ENCODE results near the gene RIC3.

RIC3 gene

GRCh38 chr11:8060801-8061554 is 107.8 kb downstream of the RIC3 start:
- Histone ChIP-seq H3K9me3 (ENCODE audit: control insufficient read depth, insufficient read depth, low read length) (no peaks in the 10 kb centered on the region), H3K27me3 (ENCODE audit: control insufficient read depth, low read length) (no peaks in the 10 kb centered on the region), H3K4me2 (ENCODE audit: low read length) (no peak overlapping the region), H3K79me2 (ENCODE audit: control insufficient read depth, low read length) (no peaks in the 10 kb centered on the region), H3K4me1 (ENCODE audit: control insufficient read depth, low read length) (no peaks in the 10 kb centered on the region), H3K36me3 (ENCODE audit: control insufficient read depth, low read length) (no peaks in the 10 kb centered on the region), H3K27ac (ENCODE audit: low read depth, low read length) (no peak overlapping the region), H3F3A (ENCODE audit: control insufficient read depth, insufficient read depth) (no peaks in the 10 kb centered on the region), H4K20me1 (ENCODE audit: control insufficient read depth, insufficient read depth, low read depth, low read length) (no peaks in the 10 kb centered on the region), H3K9me2 (replicated peaks; ENCODE audit: control insufficient read depth, low read length) (no peaks in the 10 kb centered on the region), H3K4me3 (ENCODE audit: low read length) (no peak overlapping the region)
- TF ChIP-seq EZH2phosphoT487 (IDR thresholded peaks at IDR 0.05; ENCODE audit: borderline replicate concordance, low read length) = no peak
- TF ChIP-seq, protein P1, sequence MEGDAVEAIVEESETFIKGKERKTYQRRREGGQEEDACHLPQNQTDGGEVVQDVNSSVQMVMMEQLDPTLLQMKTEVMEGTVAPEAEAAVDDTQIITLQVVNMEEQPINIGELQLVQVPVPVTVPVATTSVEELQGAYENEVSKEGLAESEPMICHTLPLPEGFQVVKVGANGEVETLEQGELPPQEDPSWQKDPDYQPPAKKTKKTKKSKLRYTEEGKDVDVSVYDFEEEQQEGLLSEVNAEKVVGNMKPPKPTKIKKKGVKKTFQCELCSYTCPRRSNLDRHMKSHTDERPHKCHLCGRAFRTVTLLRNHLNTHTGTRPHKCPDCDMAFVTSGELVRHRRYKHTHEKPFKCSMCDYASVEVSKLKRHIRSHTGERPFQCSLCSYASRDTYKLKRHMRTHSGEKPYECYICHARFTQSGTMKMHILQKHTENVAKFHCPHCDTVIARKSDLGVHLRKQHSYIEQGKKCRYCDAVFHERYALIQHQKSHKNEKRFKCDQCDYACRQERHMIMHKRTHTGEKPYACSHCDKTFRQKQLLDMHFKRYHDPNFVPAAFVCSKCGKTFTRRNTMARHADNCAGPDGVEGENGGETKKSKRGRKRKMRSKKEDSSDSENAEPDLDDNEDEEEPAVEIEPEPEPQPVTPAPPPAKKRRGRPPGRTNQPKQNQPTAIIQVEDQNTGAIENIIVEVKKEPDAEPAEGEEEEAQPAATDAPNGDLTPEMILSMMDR (IDR thresholded peaks at IDR 0.05; ENCODE audit: low read depth, low read length, poor library complexity, severe bottlenecking) = no peak

GRCh38 chr11:8060146-8060719 is 108.6 kb downstream of the RIC3 start:
- no peaks in the 10 kb centered on the region for H4K20me1 ChIP-seq (ENCODE audit: control insufficient read depth, insufficient read depth, low read depth, low read length)

GRCh38 chr11:8059571-8060011 is 109.2 kb downstream of the RIC3 start:
- Histone ChIP-seq H3F3A (ENCODE audit: control insufficient read depth, insufficient read depth) (no peaks in the 10 kb centered on the region), H3K4me1 (ENCODE audit: control insufficient read depth, low read length) (no peaks in the 10 kb centered on the region), H4K20me1 (ENCODE audit: control insufficient read depth, insufficient read depth, low read depth, low read length) (no peaks in the 10 kb centered on the region), H3K9me2 (replicated peaks; ENCODE audit: control insufficient read depth, low read length) (no peaks in the 10 kb centered on the region), H3K79me2 (ENCODE audit: control insufficient read depth, low read length) (no peaks in the 10 kb centered on the region), H3K36me3 (ENCODE audit: control insufficient read depth, low read length) (no peaks in the 10 kb centered on the region), H3K27ac (ENCODE audit: low read depth, low read length) (no peak overlapping the region), H3K4me3 (ENCODE audit: low read length) (no peak overlapping the region), H3K9me3 (ENCODE audit: control insufficient read depth, insufficient read depth, low read length) (no peaks in the 10 kb centered on the region), H3K27me3 (ENCODE audit: control insufficient read depth, low read length) (no peaks in the 10 kb centered on the region), H3K4me2 (ENCODE audit: low read length) (no peak overlapping the region)
- TF ChIP-seq, protein P1 (IDR thresholded peaks at IDR 0.05; ENCODE audit: low read depth, low read length, poor library complexity, severe bottlenecking) = no peak
- no peak for TF ChIP-seq EZH2phosphoT487 (IDR thresholded peaks at IDR 0.05; ENCODE audit: borderline replicate concordance, low read length)

More at GRCh38 chr11:8060146-8060719, 108.6 kb downstream of the RIC3 start:
- H3K79me2 ChIP-seq (ENCODE audit: control insufficient read depth, low read length) = no peaks in the 10 kb centered on the region
- H3F3A ChIP-seq (ENCODE audit: control insufficient read depth, insufficient read depth) = no peaks in the 10 kb centered on the region
- H3K27me3 ChIP-seq (ENCODE audit: control insufficient read depth, low read length) = no peaks in the 10 kb centered on the region
- no peak overlapping the region for H3K4me3 ChIP-seq (ENCODE audit: low read length)
- TF ChIP-seq, protein P1 (IDR thresholded peaks at IDR 0.05; ENCODE audit: low read depth, low read length, poor library complexity, severe bottlenecking) = no peak
- TF ChIP-seq EZH2phosphoT487 (IDR thresholded peaks at IDR 0.05; ENCODE audit: borderline replicate concordance, low read length) = no peak
- no peaks in the 10 kb centered on the region for H3K9me2 ChIP-seq (replicated peaks; ENCODE audit: control insufficient read depth, low read length)
- H3K9me3 ChIP-seq (ENCODE audit: control insufficient read depth, insufficient read depth, low read length) = no peaks in the 10 kb centered on the region
- no peaks in the 10 kb centered on the region for H3K36me3 ChIP-seq (ENCODE audit: control insufficient read depth, low read length)
- no peaks in the 10 kb centered on the region for H3K4me1 ChIP-seq (ENCODE audit: control insufficient read depth, low read length)
- no peak overlapping the region for H3K4me2 ChIP-seq (ENCODE audit: low read length)
- no peak overlapping the region for H3K27ac ChIP-seq (ENCODE audit: low read depth, low read length)

All from DOHH2 (cell line).